ENCODE results near the gene SULT4A1.

Gene SULT4A1

DNA sequence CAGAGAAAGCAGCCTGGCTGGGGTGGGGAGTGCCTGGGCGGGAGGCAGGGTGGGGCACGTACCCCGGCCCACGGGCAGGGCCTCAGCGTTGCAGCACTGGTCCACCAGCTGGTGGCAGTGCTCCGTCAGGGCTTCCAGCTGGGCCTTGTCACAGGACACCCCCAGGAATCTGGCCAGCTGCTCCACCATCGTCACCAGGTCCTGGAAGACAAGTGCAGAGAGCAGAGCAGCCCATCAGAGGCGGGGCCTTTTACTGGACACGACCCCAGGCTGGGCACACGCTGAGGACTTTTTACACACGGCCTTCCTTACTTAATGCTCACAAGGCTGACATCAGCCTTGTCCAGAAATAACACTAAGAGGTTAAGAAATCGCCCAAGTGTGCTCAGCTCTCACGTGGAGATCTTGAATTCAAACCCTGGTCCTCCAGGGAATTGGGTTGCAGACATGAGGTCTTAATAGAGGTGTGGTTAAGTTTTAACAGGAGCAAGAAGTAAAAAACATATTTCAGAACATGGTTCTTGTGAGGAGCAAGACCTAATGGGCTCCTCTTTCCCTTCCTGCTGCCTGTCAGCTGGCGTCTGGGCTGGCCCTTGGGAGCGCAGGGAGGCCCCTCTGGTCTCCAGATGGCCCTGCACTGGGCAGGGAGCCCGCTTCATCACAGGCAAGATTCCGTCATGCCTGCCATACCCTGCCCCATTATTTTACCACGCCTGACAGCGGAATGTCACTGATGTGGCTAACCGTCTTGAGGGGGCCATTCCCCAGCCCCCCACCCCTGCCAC is 33.1 kb downstream of the SULT4A1 start:
- no peaks in the 10 kb centered on the region for H3K9me2 ChIP-seq (replicated peaks; ENCODE audit: insufficient read depth, low read length)
- H3K27ac ChIP-seq (ENCODE audit: low read length): no peak overlapping the region
- no peak overlapping the region for H3K4me2 ChIP-seq (ENCODE audit: low read depth, low read length)
- TF ChIP-seq EZH2phosphoT487 (IDR thresholded peaks at IDR 0.05; ENCODE audit: low read length) (no peak), CTCF (IDR thresholded peaks at IDR 0.05; ENCODE audit: low read length) (no peak), EZH2 (optimal IDR thresholded peaks at IDR 0.05; ENCODE audit: low read depth, low read length) (no peak)
- H2AFZ ChIP-seq (ENCODE audit: low read length): no peak overlapping the region
- H3K9ac ChIP-seq (ENCODE audit: low read length): no peak overlapping the region
- no peaks in the 10 kb centered on the region for H3F3A ChIP-seq (ENCODE audit: insufficient read depth, low read length)
- no peaks in the 10 kb centered on the region for H3K79me2 ChIP-seq (ENCODE audit: low read length)
- DNase-seq: no peak
- peaks cover 98% of the 10 kb centered on the region for H3K27me3 ChIP-seq (replicated peaks; ENCODE audit: insufficient read depth, low read length)
- H3K4me3 ChIP-seq (ENCODE audit: low read length): no peak overlapping the region
- H3K4me1 ChIP-seq (ENCODE audit: low read length): no peaks in the 10 kb centered on the region
- no peaks in the 10 kb centered on the region for H3K9me3 ChIP-seq (replicated peaks; ENCODE audit: insufficient read depth, low read length)
- H3K36me3 ChIP-seq (replicated peaks; ENCODE audit: insufficient read depth, low read length): no peaks in the 10 kb centered on the region
- H4K20me1 ChIP-seq (ENCODE audit: insufficient read depth, low read length): no peaks in the 10 kb centered on the region

DNA sequence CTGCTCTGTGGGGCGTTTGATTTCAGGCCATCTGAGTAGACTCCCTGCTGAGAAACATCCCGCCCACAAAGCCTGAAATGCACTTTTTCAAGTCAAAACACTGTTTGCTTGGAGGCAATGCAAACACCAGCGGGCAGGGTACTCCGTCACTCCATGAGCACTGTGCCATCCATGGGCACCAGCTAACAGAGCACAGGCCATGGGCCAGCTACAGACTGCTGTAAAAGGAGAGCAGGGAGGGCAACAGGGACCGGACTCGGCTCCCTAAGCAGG is 33.7 kb downstream of the SULT4A1 start:
- H2AFZ ChIP-seq (ENCODE audit: low read length): no peak overlapping the region
- H3K4me3 ChIP-seq (ENCODE audit: low read length): no peak overlapping the region
- TF ChIP-seq CTCF (IDR thresholded peaks at IDR 0.05; ENCODE audit: low read length): no peak
- TF ChIP-seq EZH2 (optimal IDR thresholded peaks at IDR 0.05; ENCODE audit: low read depth, low read length): no peak
- TF ChIP-seq EZH2phosphoT487 (IDR thresholded peaks at IDR 0.05; ENCODE audit: low read length): no peak
- H3K9me2 ChIP-seq (replicated peaks; ENCODE audit: insufficient read depth, low read length): no peaks in the 10 kb centered on the region
- no peak overlapping the region for H3K4me2 ChIP-seq (ENCODE audit: low read depth, low read length)
- H3K36me3 ChIP-seq (replicated peaks; ENCODE audit: insufficient read depth, low read length): no peaks in the 10 kb centered on the region
- H4K20me1 ChIP-seq (ENCODE audit: insufficient read depth, low read length): no peaks in the 10 kb centered on the region
- no peak overlapping the region for H3K27ac ChIP-seq (ENCODE audit: low read length)
- no peaks in the 10 kb centered on the region for H3K9me3 ChIP-seq (replicated peaks; ENCODE audit: insufficient read depth, low read length)
- no peaks in the 10 kb centered on the region for H3K79me2 ChIP-seq (ENCODE audit: low read length)
- H3F3A ChIP-seq (ENCODE audit: insufficient read depth, low read length): no peaks in the 10 kb centered on the region
- H3K4me1 ChIP-seq (ENCODE audit: low read length): no peaks in the 10 kb centered on the region
- peaks cover 100% of the 10 kb centered on the region for H3K27me3 ChIP-seq (replicated peaks; ENCODE audit: insufficient read depth, low read length)
- H3K9ac ChIP-seq (ENCODE audit: low read length): no peak overlapping the region
- DNase-seq: no peak

GRCh38 chr22:43827926-43828724 is 34.2 kb downstream of the SULT4A1 start:
- Histone ChIP-seq H3K4me3 (ENCODE audit: low read length) (no peak overlapping the region), H3K9ac (ENCODE audit: low read length) (no peak overlapping the region), H3K36me3 (replicated peaks; ENCODE audit: insufficient read depth, low read length) (no peaks in the 10 kb centered on the region), H3K9me3 (replicated peaks; ENCODE audit: insufficient read depth, low read length) (no peaks in the 10 kb centered on the region), H3F3A (ENCODE audit: insufficient read depth, low read length) (no peaks in the 10 kb centered on the region), H3K9me2 (replicated peaks; ENCODE audit: insufficient read depth, low read length) (no peaks in the 10 kb centered on the region), H3K79me2 (ENCODE audit: low read length) (no peaks in the 10 kb centered on the region), H3K4me1 (ENCODE audit: low read length) (no peaks in the 10 kb centered on the region), H3K27me3 (replicated peaks; ENCODE audit: insufficient read depth, low read length) (peaks cover 100% of the 10 kb centered on the region), H3K27ac (ENCODE audit: low read length) (no peak overlapping the region), H3K4me2 (ENCODE audit: low read depth, low read length) (no peak overlapping the region), H2AFZ (ENCODE audit: low read length) (no peak overlapping the region), H4K20me1 (ENCODE audit: insufficient read depth, low read length) (no peaks in the 10 kb centered on the region)
- TF ChIP-seq CTCF (IDR thresholded peaks at IDR 0.05; ENCODE audit: low read length) (no peak), EZH2 (optimal IDR thresholded peaks at IDR 0.05; ENCODE audit: low read depth, low read length) (no peak), EZH2phosphoT487 (IDR thresholded peaks at IDR 0.05; ENCODE audit: low read length) (no peak)
- no peak for DNase-seq
